ENCODE data around the gene CXCR3. TPM values are rescaled to one million over a fixed set of nuclear protein-coding genes. Genes with fewer than 3 reads are reported as not detected.

Gene CXCR3
- total RNA-seq, 2 donors from 2014 or later = 0.20 TPM; not detected in 1

DNA sequence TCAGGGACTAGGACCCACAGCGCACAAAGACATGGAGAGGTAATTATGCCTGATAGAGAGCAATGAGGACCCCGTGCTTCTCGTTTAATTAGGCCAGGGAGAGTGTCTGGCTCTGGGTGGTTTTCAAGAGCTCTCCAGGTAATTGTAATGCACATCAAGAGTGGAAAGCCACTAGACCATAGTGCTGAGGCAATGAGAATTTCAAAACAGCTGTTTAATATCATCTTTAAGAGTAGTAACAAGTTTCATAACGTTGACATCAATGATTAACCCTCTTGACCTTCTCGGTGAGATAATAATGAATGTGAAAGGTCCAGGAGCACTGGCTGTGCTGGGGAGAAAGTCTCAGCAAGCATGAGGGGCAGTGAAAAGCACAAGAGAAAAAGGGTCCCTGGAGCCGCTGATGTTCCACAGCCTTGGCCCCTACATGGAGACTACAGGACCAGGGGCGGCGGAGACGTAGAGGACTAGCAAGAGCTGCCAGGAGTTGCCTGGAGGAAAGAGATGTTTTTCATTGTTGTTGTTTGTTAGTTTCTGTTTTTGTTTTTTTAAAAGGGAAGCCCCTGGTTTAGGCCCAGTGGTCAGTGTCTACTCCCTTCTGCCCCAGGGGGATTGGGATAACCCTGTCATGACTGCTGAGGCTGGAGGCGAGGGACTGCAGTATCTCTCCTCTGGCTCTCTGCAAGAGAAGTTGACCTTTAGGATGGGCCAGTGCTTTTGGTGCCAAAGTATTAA, 14.8 kb upstream of the CXCR3 start:
- peaks cover 0 to 4% of the 10 kb centered on the region in 2 donors for H3K4me1 ChIP-seq
- H3K4me3 ChIP-seq = no peak overlapping the region
- TF ChIP-seq, protein P1, sequence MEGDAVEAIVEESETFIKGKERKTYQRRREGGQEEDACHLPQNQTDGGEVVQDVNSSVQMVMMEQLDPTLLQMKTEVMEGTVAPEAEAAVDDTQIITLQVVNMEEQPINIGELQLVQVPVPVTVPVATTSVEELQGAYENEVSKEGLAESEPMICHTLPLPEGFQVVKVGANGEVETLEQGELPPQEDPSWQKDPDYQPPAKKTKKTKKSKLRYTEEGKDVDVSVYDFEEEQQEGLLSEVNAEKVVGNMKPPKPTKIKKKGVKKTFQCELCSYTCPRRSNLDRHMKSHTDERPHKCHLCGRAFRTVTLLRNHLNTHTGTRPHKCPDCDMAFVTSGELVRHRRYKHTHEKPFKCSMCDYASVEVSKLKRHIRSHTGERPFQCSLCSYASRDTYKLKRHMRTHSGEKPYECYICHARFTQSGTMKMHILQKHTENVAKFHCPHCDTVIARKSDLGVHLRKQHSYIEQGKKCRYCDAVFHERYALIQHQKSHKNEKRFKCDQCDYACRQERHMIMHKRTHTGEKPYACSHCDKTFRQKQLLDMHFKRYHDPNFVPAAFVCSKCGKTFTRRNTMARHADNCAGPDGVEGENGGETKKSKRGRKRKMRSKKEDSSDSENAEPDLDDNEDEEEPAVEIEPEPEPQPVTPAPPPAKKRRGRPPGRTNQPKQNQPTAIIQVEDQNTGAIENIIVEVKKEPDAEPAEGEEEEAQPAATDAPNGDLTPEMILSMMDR (IDR thresholded peaks at IDR 0.05) = no peak
- H3K36me3 ChIP-seq = no peaks in the 10 kb centered on the region
- DNase-seq (ENCODE audit: low spot score) = no peak
- H3K27ac ChIP-seq = no peak overlapping the region
- H3K9me3 ChIP-seq = no peaks in the 10 kb centered on the region
- H3K27me3 ChIP-seq = no peaks in the 10 kb centered on the region

DNA sequence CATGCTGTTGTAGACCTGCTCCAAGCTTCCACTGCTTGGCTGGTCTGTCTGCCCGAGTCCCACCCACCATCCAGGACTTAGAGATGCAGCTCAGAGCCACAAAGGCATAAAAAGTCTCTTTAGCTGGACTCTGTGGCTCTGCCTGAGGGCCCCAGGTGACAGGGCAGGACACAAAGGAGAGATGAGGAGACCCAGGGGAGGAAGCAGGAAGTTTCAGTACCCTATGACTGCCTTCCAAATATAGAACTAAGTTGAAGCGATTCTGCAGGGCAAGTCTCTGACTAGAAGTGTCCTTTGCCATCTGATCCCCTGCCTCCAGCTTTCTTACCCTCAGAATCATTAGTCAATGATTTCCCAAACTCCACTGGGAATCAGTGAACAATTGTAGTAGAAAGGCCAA, 11.2 kb upstream of the CXCR3 start:
- H3K4me3 ChIP-seq = no peak overlapping the region
- no peak overlapping the region for H3K27ac ChIP-seq
- DNase-seq (ENCODE audit: low spot score) = no peak
- H3K9me3 ChIP-seq = no peaks in the 10 kb centered on the region
- peaks cover 0 to 4% of the 10 kb centered on the region in 2 donors for H3K4me1 ChIP-seq
- H3K27me3 ChIP-seq = no peaks in the 10 kb centered on the region
- TF ChIP-seq, protein P1 (IDR thresholded peaks at IDR 0.05) = no peak
- H3K36me3 ChIP-seq = no peaks in the 10 kb centered on the region

- TF ChIP-seq, protein P1 (IDR thresholded peaks at IDR 0.05) = no peak
Observed at GRCh38 chrX:71627588-71628404, 9.5 kb upstream of the CXCR3 start.

DNA sequence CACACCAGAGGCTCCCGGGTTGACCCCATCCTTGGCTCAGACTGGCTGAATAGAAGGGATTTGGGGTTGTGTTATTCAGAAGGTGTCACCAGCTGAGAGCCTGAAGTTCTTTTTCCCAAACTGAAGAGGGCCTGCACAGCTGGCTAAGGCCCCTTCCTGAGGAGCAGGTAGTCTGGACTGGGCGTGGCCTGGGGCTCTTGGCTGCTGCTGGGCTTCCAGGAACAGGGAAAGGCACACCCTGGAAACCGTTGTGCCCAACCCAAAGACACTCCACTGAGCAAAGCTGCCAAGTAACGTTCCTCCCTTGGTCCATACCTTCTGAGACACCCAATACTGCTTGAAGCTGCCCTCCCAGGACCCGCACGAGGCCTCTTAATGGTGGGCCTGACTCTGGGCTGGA, 8.3 kb upstream of the CXCR3 start:
- no peaks in the 10 kb centered on the region for H3K9me3 ChIP-seq

More at GRCh38 chrX:71627588-71628404, 9.5 kb upstream of the CXCR3 start:
- Histone ChIP-seq H3K36me3 (no peaks in the 10 kb centered on the region), H3K4me1 (peaks cover 0 to 8% of the 10 kb centered on the region in 2 donors), H3K9me3 (no peaks in the 10 kb centered on the region), H3K27ac (no peak overlapping the region), H3K4me3 (no peak overlapping the region), H3K27me3 (no peaks in the 10 kb centered on the region)
- DNase-seq (ENCODE audit: low spot score) = no peak

GRCh38 chrX:71625471-71625870, 7.2 kb upstream of the CXCR3 start:
- Histone ChIP-seq H3K27me3 (no peaks in the 10 kb centered on the region), H3K4me1 (peaks cover 0 to 19% of the 10 kb centered on the region in 2 donors), H3K27ac (no peak overlapping the region), H3K4me3 (no peak overlapping the region), H3K9me3 (no peaks in the 10 kb centered on the region), H3K36me3 (no peaks in the 10 kb centered on the region)
- TF ChIP-seq, protein P1 (IDR thresholded peaks at IDR 0.05) = no peak
- DNase-seq (ENCODE audit: low spot score) = no peak

More for the DNA sequence above, 8.3 kb upstream of the CXCR3 start:
- TF ChIP-seq, protein P1 (IDR thresholded peaks at IDR 0.05) = no peak
- H3K4me1 ChIP-seq = peaks cover 0 to 19% of the 10 kb centered on the region in 2 donors
- H3K36me3 ChIP-seq = no peaks in the 10 kb centered on the region
- DNase-seq (ENCODE audit: low spot score) = no peak
- H3K27me3 ChIP-seq = no peaks in the 10 kb centered on the region
- H3K4me3 ChIP-seq = no peak overlapping the region
- H3K27ac ChIP-seq = no peak overlapping the region

Data from right atrium auricular region (tissue), 2 donors.